Measurements from ENCODE around the gene USP6NL.

DNA sequence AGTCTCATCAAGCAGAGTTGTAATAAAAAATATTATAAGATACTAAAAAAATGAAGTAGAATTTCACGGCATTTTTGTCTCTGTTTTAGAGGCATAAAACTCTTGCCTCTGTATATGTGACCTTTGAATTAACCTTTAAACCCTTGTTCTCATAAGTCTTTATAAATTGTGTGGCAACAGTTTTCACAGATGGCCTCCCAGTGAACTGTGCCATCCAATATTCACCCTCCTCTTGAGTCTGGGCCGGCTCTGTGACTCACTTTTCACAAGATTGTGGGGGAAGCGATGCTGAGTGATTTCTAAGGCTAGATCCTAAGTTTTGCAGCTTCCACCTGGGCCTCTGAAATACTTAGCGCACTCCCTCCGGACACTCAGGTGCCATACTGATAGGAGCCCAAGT, 4.6 kb upstream of the USP6NL start:
- TF ChIP-seq CTCF (IDR thresholded peaks at IDR 0.05; ENCODE audit: insufficient read depth, low read length), result no peak
- TF ChIP-seq POLR2AphosphoS5 (IDR thresholded peaks at IDR 0.05; ENCODE audit: low read depth), result no peak
- TF ChIP-seq SPI1 (IDR thresholded peaks at IDR 0.05; ENCODE audit: borderline replicate concordance, low read depth), result no peak
- TF ChIP-seq GABPA (IDR thresholded peaks at IDR 0.05; ENCODE audit: low read depth), result no peak
- TF ChIP-seq, protein P1, sequence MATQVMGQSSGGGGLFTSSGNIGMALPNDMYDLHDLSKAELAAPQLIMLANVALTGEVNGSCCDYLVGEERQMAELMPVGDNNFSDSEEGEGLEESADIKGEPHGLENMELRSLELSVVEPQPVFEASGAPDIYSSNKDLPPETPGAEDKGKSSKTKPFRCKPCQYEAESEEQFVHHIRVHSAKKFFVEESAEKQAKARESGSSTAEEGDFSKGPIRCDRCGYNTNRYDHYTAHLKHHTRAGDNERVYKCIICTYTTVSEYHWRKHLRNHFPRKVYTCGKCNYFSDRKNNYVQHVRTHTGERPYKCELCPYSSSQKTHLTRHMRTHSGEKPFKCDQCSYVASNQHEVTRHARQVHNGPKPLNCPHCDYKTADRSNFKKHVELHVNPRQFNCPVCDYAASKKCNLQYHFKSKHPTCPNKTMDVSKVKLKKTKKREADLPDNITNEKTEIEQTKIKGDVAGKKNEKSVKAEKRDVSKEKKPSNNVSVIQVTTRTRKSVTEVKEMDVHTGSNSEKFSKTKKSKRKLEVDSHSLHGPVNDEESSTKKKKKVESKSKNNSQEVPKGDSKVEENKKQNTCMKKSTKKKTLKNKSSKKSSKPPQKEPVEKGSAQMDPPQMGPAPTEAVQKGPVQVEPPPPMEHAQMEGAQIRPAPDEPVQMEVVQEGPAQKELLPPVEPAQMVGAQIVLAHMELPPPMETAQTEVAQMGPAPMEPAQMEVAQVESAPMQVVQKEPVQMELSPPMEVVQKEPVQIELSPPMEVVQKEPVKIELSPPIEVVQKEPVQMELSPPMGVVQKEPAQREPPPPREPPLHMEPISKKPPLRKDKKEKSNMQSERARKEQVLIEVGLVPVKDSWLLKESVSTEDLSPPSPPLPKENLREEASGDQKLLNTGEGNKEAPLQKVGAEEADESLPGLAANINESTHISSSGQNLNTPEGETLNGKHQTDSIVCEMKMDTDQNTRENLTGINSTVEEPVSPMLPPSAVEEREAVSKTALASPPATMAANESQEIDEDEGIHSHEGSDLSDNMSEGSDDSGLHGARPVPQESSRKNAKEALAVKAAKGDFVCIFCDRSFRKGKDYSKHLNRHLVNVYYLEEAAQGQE (IDR thresholded peaks at IDR 0.05; ENCODE audit: insufficient replicate concordance, low read depth), result no peak

Data from HL-60 (cell line).